Suprapubic skin (tissue), 4 donors: ENCODE measurements around the gene ADAMTS17. TPM values are rescaled to one million over a fixed set of nuclear protein-coding genes. Genes with fewer than 3 reads are reported as not detected.

Source experiments
- DNase-seq, 2 donors: peaks; one replicate each; pipeline ENCODE4 v3.0.0-alpha.2; 2019; ENCODE audit warnings: low spot score in 2 of 2
- H3K27ac ChIP-seq: fragments of 200-600 bp; sonication (generic); one replicate; pipeline ENCODE4 v1.5.1; 2019
- H3K27me3 ChIP-seq: fragments of 200-600 bp; sonication (generic); one replicate; pipeline ENCODE4 v1.5.1; 2019
- H3K36me3 ChIP-seq: fragments of 200-600 bp; sonication (generic); one replicate; pipeline ENCODE4 v1.5.1; 2019
- H3K4me1 ChIP-seq: fragments of 200-600 bp; sonication (generic); one replicate; pipeline ENCODE4 v1.5.1; 2019
- H3K4me3 ChIP-seq: fragments of 200-600 bp; sonication (generic); one replicate; pipeline ENCODE4 v1.5.1; 2019; ENCODE audit warnings: mild to moderate bottlenecking
- H3K9me3 ChIP-seq: fragments of 200-600 bp; sonication (generic); one replicate; pipeline ENCODE4 v1.5.1; 2019
- EP300 ChIP-seq: sonication (generic); formaldehyde crosslinking; IDR thresholded peaks from one replicate; pipeline ENCODE4 v1.6.1; 2017; ENCODE audit warnings: antibody characterized with exemption
- POLR2A ChIP-seq, 2 donors: fragments of 450-650 bp; IDR thresholded peaks; one replicate each; pipeline ENCODE4 v1.6.1; 2017; ENCODE audit warnings: antibody characterized with exemption in 2 of 2, mild to moderate bottlenecking in 2 of 2, moderate library complexity in 2 of 2
- POLR2AphosphoS5 ChIP-seq, 3 donors: sonication (generic); formaldehyde crosslinking; IDR thresholded peaks; one replicate each; pipeline ENCODE4 v1.6.1; 2017; ENCODE audit warnings: antibody characterized with exemption in 3 of 3
- WGBS: methylation state at CpG from one replicate; pipeline ENCODE4 v1.1.5; 2018; 5-methylcytosine and 5-hydroxymethylcytosine counted together
- total RNA-seq, 4 donors: library from RNA; depleted of rRNA; stranded (reverse); fragments of >200 nt; gene quantifications; one replicate each; pipeline ENCODE4 v1.1.0, GENCODE V29; 2016
- TF ChIP-seq, protein P1 (sequence below), 2 donors: fragments of 200-600 bp in 1 of 2; fragments of 450-650 bp in 1 of 2; sonication (generic) in 1 of 2; IDR thresholded peaks; one replicate each; pipeline ENCODE4 v1.5.1; 2016 to 2019; ENCODE audit warnings: antibody characterized with exemption in 2 of 2, mild to moderate bottlenecking in 1 of 2, moderate library complexity in 1 of 2

ADAMTS17 gene
- total RNA-seq, 4 donors from 2014 or later = 4.2 to 12.3 (median 6.3) TPM

DNA sequence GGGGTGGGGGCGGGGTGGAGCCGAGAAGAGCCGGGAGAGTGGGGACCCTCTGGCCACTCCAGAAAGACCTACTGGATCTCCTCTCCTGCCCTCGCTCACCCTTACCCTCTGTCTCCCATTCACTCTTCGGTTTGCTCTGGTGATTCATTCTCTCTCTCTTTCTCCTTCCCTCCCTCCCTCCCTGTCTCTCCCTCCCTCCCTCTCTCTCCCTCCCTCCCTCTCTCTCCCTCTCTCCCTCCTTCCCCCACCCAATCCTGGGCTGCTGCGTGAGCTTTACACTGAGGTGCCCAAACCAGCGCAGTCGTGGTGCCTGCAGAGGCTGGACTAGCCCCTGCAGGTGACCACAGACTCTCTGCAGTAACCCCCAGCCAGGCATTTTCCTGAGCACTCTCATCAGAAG is 32.2 kb upstream of the ADAMTS17 start:
- 21% methylated on average over 8 of the region's 8 CpGs for WGBS
- Histone ChIP-seq H3K4me3 (peak overlapping the region; percentile 61), H3K4me1 (peaks cover 14% of the 10 kb centered on the region), H3K27me3 (peaks cover 9% of the 10 kb centered on the region), H3K36me3 (no peaks in the 10 kb centered on the region), H3K9me3 (peaks cover 7% of the 10 kb centered on the region), H3K27ac (no peak overlapping the region)
- TF ChIP-seq POLR2AphosphoS5 (IDR thresholded peaks at IDR 0.05) = no peak
- TF ChIP-seq, protein P1, sequence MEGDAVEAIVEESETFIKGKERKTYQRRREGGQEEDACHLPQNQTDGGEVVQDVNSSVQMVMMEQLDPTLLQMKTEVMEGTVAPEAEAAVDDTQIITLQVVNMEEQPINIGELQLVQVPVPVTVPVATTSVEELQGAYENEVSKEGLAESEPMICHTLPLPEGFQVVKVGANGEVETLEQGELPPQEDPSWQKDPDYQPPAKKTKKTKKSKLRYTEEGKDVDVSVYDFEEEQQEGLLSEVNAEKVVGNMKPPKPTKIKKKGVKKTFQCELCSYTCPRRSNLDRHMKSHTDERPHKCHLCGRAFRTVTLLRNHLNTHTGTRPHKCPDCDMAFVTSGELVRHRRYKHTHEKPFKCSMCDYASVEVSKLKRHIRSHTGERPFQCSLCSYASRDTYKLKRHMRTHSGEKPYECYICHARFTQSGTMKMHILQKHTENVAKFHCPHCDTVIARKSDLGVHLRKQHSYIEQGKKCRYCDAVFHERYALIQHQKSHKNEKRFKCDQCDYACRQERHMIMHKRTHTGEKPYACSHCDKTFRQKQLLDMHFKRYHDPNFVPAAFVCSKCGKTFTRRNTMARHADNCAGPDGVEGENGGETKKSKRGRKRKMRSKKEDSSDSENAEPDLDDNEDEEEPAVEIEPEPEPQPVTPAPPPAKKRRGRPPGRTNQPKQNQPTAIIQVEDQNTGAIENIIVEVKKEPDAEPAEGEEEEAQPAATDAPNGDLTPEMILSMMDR (IDR thresholded peaks at IDR 0.05) = no peak
- TF ChIP-seq EP300 = no peak
- TF ChIP-seq POLR2A (IDR thresholded peaks at IDR 0.05) = no peak
- DNase-seq = no peak

DNA sequence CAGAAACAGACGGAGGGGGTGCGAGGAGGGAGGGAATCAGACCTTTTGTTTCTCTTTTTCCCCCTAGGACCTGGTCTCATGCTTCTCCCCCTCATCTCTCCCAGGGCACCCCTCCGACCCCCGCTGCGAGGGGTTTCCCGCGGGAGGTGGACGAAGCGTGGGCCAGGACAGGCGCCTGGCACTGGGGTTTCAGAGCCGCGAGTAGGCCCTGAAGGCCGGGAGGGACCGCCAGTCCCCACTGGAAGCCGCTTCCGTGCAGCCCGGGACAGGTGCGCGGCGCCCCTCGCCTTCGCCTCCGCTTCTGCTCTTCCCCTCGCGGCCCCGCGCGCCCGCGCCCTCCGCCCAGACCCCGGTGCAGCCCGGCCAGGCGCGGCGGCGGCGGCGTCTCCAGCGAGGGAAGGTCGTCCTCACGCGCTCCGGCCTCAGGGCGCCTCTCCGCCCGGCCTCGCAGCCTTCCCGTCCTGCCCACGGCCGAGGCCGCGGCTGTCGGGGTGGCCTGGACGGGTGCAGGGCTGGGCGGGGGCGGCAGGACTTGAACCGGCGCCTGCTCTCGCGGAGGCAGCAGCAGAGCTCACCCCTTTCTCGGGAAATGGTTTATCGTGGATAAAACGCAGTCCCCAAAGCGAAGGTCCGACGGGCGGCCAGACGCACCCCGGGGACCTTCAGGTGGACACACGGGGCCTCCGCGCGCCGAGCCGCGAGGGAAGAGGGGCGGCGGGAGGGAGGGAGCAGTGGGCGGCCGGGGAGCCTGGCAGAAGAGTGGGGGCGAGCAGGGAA is 31.5 kb upstream of the ADAMTS17 start:
- peak overlapping the region; percentile 51 for H3K27ac ChIP-seq
- peaks cover 6% of the 10 kb centered on the region for H3K9me3 ChIP-seq
- H3K27me3 ChIP-seq = peaks cover 9% of the 10 kb centered on the region
- TF ChIP-seq POLR2AphosphoS5 (IDR thresholded peaks at IDR 0.05) (no peak), EP300 (no peak), POLR2A (IDR thresholded peaks at IDR 0.05) (no peak)
- TF ChIP-seq, protein P1 (IDR thresholded peaks at IDR 0.05) = no peak
- H3K4me3 ChIP-seq = peak overlapping the region; percentile 61
- H3K36me3 ChIP-seq = no peaks in the 10 kb centered on the region
- no peak for DNase-seq
- 5% methylated on average over 20 of the region's 82 CpGs for WGBS
- peaks cover 14% of the 10 kb centered on the region for H3K4me1 ChIP-seq

DNA sequence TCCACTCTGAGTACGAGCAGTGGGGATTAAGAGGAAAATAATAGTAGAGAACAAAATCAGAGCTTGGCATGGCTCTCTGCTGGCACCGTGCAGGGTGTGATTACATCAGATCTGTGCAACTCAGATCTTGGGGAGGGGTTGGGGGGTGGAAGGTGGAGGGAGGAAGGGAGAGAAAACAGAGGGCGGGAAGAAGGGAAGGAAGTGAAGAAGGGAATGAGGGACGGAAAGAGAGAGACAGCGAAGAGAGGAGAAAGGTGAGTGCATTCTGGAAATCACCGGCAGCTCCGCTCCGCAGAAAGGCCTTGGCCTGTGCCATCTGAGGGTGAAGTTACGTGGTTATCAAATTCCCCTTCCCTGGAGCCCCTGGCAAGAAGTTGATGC is 31.0 kb upstream of the ADAMTS17 start:
- Histone ChIP-seq H3K36me3 (no peaks in the 10 kb centered on the region), H3K9me3 (peaks cover 5% of the 10 kb centered on the region), H3K27ac (peak overlapping the region; percentile 51), H3K4me3 (peak overlapping the region; percentile 61), H3K4me1 (peaks cover 14% of the 10 kb centered on the region), H3K27me3 (peaks cover 9% of the 10 kb centered on the region)
- whole genome bisulfite sequencing = 10% methylated on average over 9 of the region's 9 CpGs
- TF ChIP-seq POLR2A (IDR thresholded peaks at IDR 0.05) (no peak), EP300 (no peak), POLR2AphosphoS5 (IDR thresholded peaks at IDR 0.05) (no peak)
- TF ChIP-seq, protein P1 (IDR thresholded peaks at IDR 0.05) = no peak
- DNase-seq = peak in 1 of 2 donors; percentile 71

DNA sequence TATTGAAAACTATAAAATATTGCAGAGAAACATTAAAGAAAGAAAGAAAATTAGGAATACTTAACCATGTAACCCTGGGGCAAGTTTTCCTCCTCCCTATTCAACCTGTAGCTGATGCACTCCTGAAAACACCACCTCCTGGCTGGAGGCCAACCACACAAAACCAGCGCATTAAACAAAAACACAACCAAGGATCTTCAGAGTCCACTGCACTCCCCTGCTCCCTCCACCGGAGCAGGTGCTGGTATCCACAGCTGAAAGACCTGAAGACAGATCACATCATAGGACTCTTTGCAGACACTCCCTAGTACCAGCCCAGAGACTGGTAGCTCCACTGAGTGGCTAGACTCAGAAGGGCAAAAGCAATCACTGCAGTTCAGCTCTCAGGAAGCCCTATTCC is 13.6 kb upstream of the ADAMTS17 start:
- no peak for TF ChIP-seq EP300
- TF ChIP-seq, protein P1 (IDR thresholded peaks at IDR 0.05) = no peak
- TF ChIP-seq POLR2AphosphoS5 (IDR thresholded peaks at IDR 0.05) = no peak
- WGBS = 40% methylated on average over 2 of the region's 2 CpGs
- Histone ChIP-seq H3K9me3 (no peaks in the 10 kb centered on the region), H3K36me3 (no peaks in the 10 kb centered on the region), H3K27me3 (peaks cover 7% of the 10 kb centered on the region), H3K27ac (no peak overlapping the region), H3K4me1 (peaks cover 7% of the 10 kb centered on the region), H3K4me3 (no peak overlapping the region)
- DNase-seq = no peak

DNA sequence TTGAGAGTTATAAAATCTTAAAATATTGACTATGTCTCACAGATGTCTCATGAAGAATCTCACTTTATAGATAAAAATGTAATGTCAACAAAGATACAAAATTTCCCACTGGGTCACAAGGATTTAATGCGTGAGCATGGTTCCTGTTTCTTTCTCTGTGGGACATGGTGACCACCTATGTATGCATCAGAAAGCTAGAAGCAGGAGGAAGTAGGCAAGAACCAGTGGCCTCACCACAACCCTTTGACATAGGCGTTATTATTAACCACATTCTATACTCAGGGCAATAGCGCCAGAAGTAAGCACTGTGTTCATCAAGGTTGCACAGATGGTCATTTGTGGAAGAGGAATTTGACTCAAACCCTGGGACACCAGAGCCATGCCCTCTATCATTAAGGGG is 11.7 kb upstream of the ADAMTS17 start:
- H3K27me3 ChIP-seq = peaks cover 7% of the 10 kb centered on the region
- peaks cover 20% of the 10 kb centered on the region for H3K4me1 ChIP-seq
- 90% methylated on average over 3 of the region's 3 CpGs for WGBS
- H3K4me3 ChIP-seq = no peak overlapping the region
- no peak for DNase-seq
- H3K27ac ChIP-seq = no peak overlapping the region
- no peaks in the 10 kb centered on the region for H3K9me3 ChIP-seq
- TF ChIP-seq POLR2A (IDR thresholded peaks at IDR 0.05) = no peak
- no peak for TF ChIP-seq EP300
- TF ChIP-seq, protein P1 (IDR thresholded peaks at IDR 0.05) = no peak
- no peak for TF ChIP-seq POLR2AphosphoS5 (IDR thresholded peaks at IDR 0.05)
- no peaks in the 10 kb centered on the region for H3K36me3 ChIP-seq
